ENCODE results near the gene WDSUB1. TPM values are rescaled to one million over a fixed set of nuclear protein-coding genes. Genes with fewer than 3 reads are reported as not detected.
A peak's percentile ranks its signal among the peaks of the same experiment; 100 is the strongest.

WDSUB1 gene
- total RNA-seq, 1 donor = 9.1 TPM

GRCh38 chr2:159267921-159268320, 18.6 kb downstream of the WDSUB1 start:
- no peak for DNase-seq (ENCODE audit: low read depth)
- TF ChIP-seq CTCF (IDR thresholded peaks at IDR 0.05; ENCODE audit: insufficient read depth, low read length) = no peak

DNA sequence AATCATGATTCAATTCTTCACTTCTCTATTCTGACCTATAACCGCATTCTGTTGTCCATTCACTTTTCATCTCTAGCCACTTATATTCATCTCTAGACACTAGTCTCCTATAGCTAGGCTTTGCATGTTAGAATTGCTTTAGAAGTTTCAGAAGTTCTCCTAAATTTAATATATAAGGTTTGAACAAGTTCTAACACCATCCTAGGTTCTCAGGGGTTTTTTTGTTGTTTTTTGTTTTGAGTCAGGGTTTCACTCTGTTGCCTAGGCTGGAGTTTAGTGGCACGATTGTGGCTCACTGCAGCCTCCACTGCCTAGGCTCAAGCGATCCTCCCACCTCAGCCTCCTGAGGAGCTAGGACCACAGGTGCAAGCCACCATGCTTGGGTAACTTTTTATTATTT, 19.9 kb downstream of the WDSUB1 start:
- no peak overlapping the region for H3K4me3 ChIP-seq (ENCODE audit: low read depth, low read length)
- TF ChIP-seq CTCF (IDR thresholded peaks at IDR 0.05; ENCODE audit: insufficient read depth, low read length) = no peak
- DNase-seq (ENCODE audit: low read depth) = no peak

More at GRCh38 chr2:159267921-159268320, 18.6 kb downstream of the WDSUB1 start:
- no peak overlapping the region for H3K4me3 ChIP-seq (ENCODE audit: low read depth, low read length)

GRCh38 chr2:159265171-159265576, 21.3 kb downstream of the WDSUB1 start:
- DNase-seq (ENCODE audit: low read depth) = peak; percentile 59
- no peak for TF ChIP-seq CTCF (IDR thresholded peaks at IDR 0.05; ENCODE audit: insufficient read depth, low read length)
- no peak overlapping the region for H3K4me3 ChIP-seq (ENCODE audit: low read depth, low read length)

GRCh38 chr2:159262904-159263303, 23.6 kb downstream of the WDSUB1 start:
- H3K4me3 ChIP-seq (ENCODE audit: low read depth, low read length) = no peak overlapping the region
- TF ChIP-seq CTCF (IDR thresholded peaks at IDR 0.05; ENCODE audit: insufficient read depth, low read length) = no peak
- DNase-seq (ENCODE audit: low read depth) = no peak

GRCh38 chr2:159262226-159262625, 24.3 kb downstream of the WDSUB1 start:
- no peak for DNase-seq (ENCODE audit: low read depth)
- no peak overlapping the region for H3K4me3 ChIP-seq (ENCODE audit: low read depth, low read length)

GRCh38 chr2:159256159-159256558, 30.3 kb downstream of the WDSUB1 start:
- H3K4me3 ChIP-seq (ENCODE audit: low read depth, low read length) = no peak overlapping the region
- DNase-seq (ENCODE audit: low read depth) = peak; percentile 13
- no peak for TF ChIP-seq CTCF (IDR thresholded peaks at IDR 0.05; ENCODE audit: insufficient read depth, low read length)

More at GRCh38 chr2:159262226-159262625, 24.3 kb downstream of the WDSUB1 start:
- no peak for TF ChIP-seq CTCF (IDR thresholded peaks at IDR 0.05; ENCODE audit: insufficient read depth, low read length)

- no peak overlapping the region for H3K4me3 ChIP-seq (ENCODE audit: low read depth, low read length)
- DNase-seq (ENCODE audit: low read depth) = no peak
- no peak for TF ChIP-seq CTCF (IDR thresholded peaks at IDR 0.05; ENCODE audit: insufficient read depth, low read length)
These were observed 33.6 kb downstream of the WDSUB1 start for GRCh38 chr2:159252905-159253304.

Data from fibroblast of the aortic adventitia (primary cell).